ENCODE measurements around the gene UBE2E2.

UBE2E2 gene

DNA sequence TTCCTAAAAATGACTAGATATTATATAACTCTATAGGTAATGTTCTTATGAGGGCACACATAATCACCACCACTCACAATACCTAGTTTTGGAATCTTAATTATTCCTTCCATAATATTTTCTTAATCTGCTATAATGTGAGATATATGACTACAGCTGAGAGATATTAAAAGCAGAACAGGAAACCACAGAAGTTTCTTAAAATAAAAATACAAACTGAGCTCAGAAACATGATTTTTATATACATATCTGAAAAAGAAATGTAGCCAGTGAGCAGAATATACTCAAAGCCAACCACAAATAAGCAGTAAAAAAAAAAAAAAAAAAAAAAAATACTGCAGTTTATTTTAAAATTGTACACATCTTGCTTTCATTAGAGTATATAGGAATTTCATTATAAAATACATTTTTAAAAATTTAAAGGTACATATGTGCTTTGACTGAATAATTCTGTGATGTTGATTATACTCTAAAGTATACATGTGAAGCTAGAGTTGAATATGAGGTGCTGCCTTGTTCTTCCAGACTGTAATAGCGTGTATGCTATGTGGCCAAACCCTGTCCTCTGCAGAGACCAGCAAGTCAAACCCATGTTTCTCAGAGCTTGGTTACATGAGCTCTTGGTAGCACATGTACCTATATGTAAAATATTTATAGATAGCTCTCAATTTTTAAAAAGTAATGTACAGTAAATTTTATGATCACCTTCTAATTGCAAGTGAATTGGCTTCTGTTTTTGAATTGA lies 175.0 kb downstream of the UBE2E2 start:
- WGBS (ENCODE audit: insufficient coverage, insufficient read length) = no CpG with 5 or more reads among the region's 1 CpG
- Histone ChIP-seq H3K27me3 (ENCODE audit: control insufficient read depth, insufficient read depth, low read length) (no peaks in the 10 kb centered on the region), H3K4me3 (ENCODE audit: low read length) (no peak overlapping the region), H3K4me1 (ENCODE audit: control insufficient read depth, insufficient read depth, low read length) (no peaks in the 10 kb centered on the region), H3K9me3 (ENCODE audit: control insufficient read depth, insufficient read depth, low read length) (no peaks in the 10 kb centered on the region), H3K36me3 (ENCODE audit: control insufficient read depth, insufficient read depth, low read length) (no peaks in the 10 kb centered on the region), H3K27ac (ENCODE audit: low read length) (no peak overlapping the region)
- DNase-seq (ENCODE audit: low read depth, low spot score) = no peak

DNA sequence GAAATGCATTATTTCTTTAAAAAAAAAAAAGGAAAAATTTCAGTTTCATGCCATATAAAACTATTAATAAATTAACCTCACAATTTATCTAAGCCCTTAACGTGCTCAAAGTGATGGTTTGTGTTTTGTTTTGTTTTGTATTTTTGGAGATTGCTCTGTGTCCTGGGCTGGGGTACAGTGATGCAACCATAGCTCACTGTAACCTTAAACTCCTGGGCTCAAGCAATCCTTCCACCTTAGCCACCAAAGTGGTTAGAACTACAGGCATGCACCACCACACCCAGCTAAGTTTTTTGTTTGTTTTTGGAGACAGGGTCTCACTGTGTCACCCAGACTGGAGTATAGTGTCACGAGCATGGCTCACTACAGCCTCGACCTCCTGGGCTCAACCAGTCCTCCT lies 180.7 kb downstream of the UBE2E2 start:
- H3K36me3 ChIP-seq (ENCODE audit: control insufficient read depth, insufficient read depth, low read length) = no peaks in the 10 kb centered on the region

DNA sequence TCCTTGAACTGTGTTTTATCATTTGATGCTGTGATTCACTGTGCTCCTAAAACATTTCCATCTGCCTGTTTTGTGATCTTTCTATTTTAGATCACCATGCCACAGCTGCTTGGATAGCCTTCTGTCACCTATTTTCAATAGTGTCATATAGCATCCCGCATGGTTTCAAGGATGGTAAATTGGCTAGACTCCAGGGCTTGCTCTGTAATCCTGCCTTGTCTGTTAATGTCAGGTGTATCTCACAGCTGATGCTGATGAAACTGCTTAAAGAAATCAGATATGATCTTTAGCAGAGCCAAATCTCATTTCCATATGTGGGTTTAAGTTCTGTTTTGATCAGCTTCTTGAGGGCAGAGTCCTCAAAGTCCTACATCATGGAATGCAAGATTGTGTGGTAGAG lies 182.2 kb downstream of the UBE2E2 start:
- no peak overlapping the region for H3K27ac ChIP-seq (ENCODE audit: low read length)
- no peaks in the 10 kb centered on the region; the same call in 1 of the 2 replicates for H3K4me1 ChIP-seq (ENCODE audit: control insufficient read depth, insufficient read depth, low read length)
- no peak overlapping the region for H3K4me3 ChIP-seq (ENCODE audit: low read length)
- H3K27me3 ChIP-seq (ENCODE audit: control insufficient read depth, insufficient read depth, low read length) = no peaks in the 10 kb centered on the region
- no peak for DNase-seq (ENCODE audit: low read depth, low spot score)
- no peaks in the 10 kb centered on the region for H3K9me3 ChIP-seq (ENCODE audit: control insufficient read depth, insufficient read depth, low read length)
- H3K36me3 ChIP-seq (ENCODE audit: control insufficient read depth, insufficient read depth, low read length) = no peaks in the 10 kb centered on the region
- no CpG with 5 or more reads among the region's 1 CpG for WGBS (ENCODE audit: insufficient coverage, insufficient read length)

More for the DNA sequence above, 180.7 kb downstream of the UBE2E2 start:
- Histone ChIP-seq H3K4me3 (ENCODE audit: low read length) (no peak overlapping the region), H3K4me1 (ENCODE audit: control insufficient read depth, insufficient read depth, low read length) (no peaks in the 10 kb centered on the region), H3K9me3 (ENCODE audit: control insufficient read depth, insufficient read depth, low read length) (no peaks in the 10 kb centered on the region), H3K27me3 (ENCODE audit: control insufficient read depth, insufficient read depth, low read length) (no peaks in the 10 kb centered on the region), H3K27ac (ENCODE audit: low read length) (no peak overlapping the region)
- DNase-seq (ENCODE audit: low read depth, low spot score) = no peak
- WGBS (ENCODE audit: insufficient coverage, insufficient read length) = no CpG with 5 or more reads among the region's 3 CpGs

DNA sequence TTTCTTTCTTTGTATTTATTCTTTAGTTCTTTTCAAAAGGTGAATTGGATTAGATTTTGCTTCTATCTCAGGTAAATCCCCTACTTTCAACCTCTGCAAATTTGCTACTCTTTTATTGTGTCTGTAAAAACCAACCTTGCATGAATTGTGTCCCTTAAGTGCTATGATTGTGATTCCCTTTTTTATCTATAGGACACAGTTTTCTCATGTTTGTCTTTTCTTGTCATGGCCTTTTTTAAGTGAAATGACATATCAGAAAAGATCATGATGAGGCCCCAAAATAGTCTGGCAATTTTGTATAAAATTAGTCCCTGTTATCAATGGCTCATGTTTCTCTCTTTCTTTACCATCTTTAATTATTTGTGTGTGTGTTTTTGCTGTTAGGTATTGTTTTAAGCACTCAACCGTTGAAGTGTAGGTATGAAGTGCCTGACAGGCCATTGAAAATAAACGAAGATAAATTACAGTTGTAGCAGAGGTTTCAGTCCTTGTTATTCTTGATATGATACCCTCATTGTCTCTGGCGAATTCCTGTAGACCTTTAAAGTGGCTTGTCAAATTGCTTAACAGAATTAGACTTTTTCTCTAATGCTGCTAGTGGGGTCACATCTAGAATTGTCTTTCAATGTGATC lies 184.3 kb downstream of the UBE2E2 start:
- no CpG with 5 or more reads among the region's 3 CpGs for WGBS (ENCODE audit: insufficient coverage, insufficient read length)
- DNase-seq (ENCODE audit: low read depth, low spot score) = no peak
- Histone ChIP-seq H3K27me3 (ENCODE audit: control insufficient read depth, insufficient read depth, low read length) (no peaks in the 10 kb centered on the region), H3K4me3 (ENCODE audit: low read length) (no peak overlapping the region), H3K9me3 (ENCODE audit: control insufficient read depth, insufficient read depth, low read length) (no peaks in the 10 kb centered on the region), H3K27ac (ENCODE audit: low read length) (no peak overlapping the region), H3K36me3 (ENCODE audit: control insufficient read depth, insufficient read depth, low read length) (no peaks in the 10 kb centered on the region), H3K4me1 (ENCODE audit: control insufficient read depth, insufficient read depth, low read length) (no peaks in the 10 kb centered on the region; the same call in 1 of the 2 replicates)

DNA sequence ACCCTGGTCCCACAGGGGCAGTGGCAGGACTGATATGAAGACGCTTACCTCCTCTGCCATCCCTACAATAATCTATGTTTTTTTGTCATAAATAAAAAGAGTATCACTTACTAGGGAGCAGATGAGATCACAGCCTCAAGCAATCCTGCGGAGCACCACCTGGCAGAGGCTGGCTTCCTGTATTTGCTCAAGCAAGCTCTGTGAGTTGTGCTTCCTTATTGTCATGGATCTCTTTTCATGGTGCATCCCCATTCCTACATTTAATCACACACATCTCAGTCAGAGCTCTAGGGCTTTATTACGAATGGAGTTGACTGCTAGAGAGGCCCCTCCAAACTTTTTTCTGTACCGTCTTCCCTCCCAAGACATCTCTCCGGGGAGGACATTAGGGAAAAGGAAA lies 186.0 kb downstream of the UBE2E2 start:
- no peaks in the 10 kb centered on the region; the same call in 1 of the 2 replicates for H3K4me1 ChIP-seq (ENCODE audit: control insufficient read depth, insufficient read depth, low read length)
- no peak overlapping the region for H3K4me3 ChIP-seq (ENCODE audit: low read length)
- no peaks in the 10 kb centered on the region for H3K9me3 ChIP-seq (ENCODE audit: control insufficient read depth, insufficient read depth, low read length)
- DNase-seq (ENCODE audit: low read depth, low spot score) = peak; percentile 25
- no peaks in the 10 kb centered on the region for H3K36me3 ChIP-seq (ENCODE audit: control insufficient read depth, insufficient read depth, low read length)
- H3K27ac ChIP-seq (ENCODE audit: low read length) = no peak overlapping the region
- whole genome bisulfite sequencing (ENCODE audit: insufficient coverage, insufficient read length) = no CpG with 5 or more reads among the region's 5 CpGs
- H3K27me3 ChIP-seq (ENCODE audit: control insufficient read depth, insufficient read depth, low read length) = no peaks in the 10 kb centered on the region

DNA sequence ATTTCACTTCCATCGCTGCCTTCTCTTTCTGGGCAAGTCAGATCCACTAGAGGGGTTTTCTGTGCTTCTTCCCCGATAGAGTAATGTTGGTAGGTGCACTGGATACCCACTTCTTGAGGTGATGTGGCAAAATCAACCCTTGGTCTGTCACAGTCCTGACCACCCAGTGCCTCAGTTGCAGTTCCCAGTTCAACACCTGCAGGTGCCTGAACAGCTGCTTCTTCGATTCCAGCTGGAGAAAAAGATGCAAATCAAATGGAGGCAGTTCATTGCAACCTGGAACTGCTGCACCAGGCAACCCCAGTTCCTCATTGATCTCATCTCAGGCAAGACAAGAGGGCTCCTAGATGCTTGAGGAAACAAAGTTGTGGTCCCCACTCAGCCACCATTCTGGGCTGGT lies 186.6 kb downstream of the UBE2E2 start:
- Histone ChIP-seq H3K4me3 (ENCODE audit: low read length) (no peak overlapping the region), H3K9me3 (ENCODE audit: control insufficient read depth, insufficient read depth, low read length) (no peaks in the 10 kb centered on the region), H3K4me1 (ENCODE audit: control insufficient read depth, insufficient read depth, low read length) (no peaks in the 10 kb centered on the region; the same call in 1 of the 2 replicates), H3K36me3 (ENCODE audit: control insufficient read depth, insufficient read depth, low read length) (no peaks in the 10 kb centered on the region), H3K27me3 (ENCODE audit: control insufficient read depth, insufficient read depth, low read length) (no peaks in the 10 kb centered on the region), H3K27ac (ENCODE audit: low read length) (no peak overlapping the region)
- no peak for DNase-seq (ENCODE audit: low read depth, low spot score)
- WGBS (ENCODE audit: insufficient coverage, insufficient read length) = no CpG with 5 or more reads among the region's 3 CpGs

DNA sequence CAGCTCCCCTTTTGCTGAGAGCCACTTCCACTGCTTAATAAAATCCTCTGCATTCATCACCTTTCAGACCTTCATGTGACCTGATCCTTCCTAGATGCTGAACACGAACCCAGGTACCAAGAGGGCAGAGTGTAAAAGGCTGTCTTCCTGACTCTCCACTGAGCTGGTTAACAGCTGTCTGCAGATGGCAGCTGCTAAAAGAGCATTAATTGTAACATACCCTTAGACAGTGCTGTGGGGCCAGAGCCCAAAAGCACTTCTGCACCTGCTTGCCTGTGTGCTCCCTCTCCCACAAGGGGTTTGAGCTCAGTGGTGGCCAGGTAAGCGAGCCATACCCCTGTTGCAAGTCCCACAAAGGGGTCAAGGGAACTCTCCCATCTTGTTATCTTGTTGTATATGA lies 187.3 kb downstream of the UBE2E2 start:
- H3K36me3 ChIP-seq (ENCODE audit: control insufficient read depth, insufficient read depth, low read length) = no peaks in the 10 kb centered on the region
- H3K4me1 ChIP-seq (ENCODE audit: control insufficient read depth, insufficient read depth, low read length) = no peaks in the 10 kb centered on the region; the same call in 1 of the 2 replicates
- no peaks in the 10 kb centered on the region for H3K27me3 ChIP-seq (ENCODE audit: control insufficient read depth, insufficient read depth, low read length)
- H3K27ac ChIP-seq (ENCODE audit: low read length) = no peak overlapping the region
- no CpG with 5 or more reads among the region's 2 CpGs for WGBS (ENCODE audit: insufficient coverage, insufficient read length)
- H3K4me3 ChIP-seq (ENCODE audit: low read length) = no peak overlapping the region
- H3K9me3 ChIP-seq (ENCODE audit: control insufficient read depth, insufficient read depth, low read length) = no peaks in the 10 kb centered on the region
- DNase-seq (ENCODE audit: low read depth, low spot score) = no peak

DNA sequence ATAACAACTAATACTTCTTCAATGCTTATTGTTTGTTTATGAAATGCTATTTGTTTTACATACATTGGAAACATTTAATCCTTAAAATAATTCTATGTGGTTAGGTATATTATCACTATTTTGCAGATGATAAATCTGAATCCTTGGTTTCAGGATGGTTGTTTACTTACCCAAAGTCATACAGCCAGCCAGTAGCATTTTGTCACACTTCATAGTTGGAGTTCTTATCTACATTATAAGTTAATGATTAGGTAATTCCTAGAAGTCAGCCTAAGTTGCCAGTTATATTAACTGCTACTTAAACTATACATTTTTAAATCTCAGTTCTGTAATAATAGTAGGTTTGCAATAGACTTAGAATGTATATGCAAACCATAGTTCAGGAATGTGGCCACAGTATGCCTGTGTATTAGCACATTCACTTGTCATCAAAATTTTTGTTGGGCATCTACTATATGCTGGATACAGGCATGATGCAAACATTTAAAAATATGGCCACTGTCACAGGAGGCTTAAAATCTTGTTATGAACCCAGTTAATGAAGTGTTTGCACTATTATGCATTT lies 187.9 kb downstream of the UBE2E2 start:
- Histone ChIP-seq H3K27me3 (ENCODE audit: control insufficient read depth, insufficient read depth, low read length) (no peaks in the 10 kb centered on the region), H3K27ac (ENCODE audit: low read length) (no peak overlapping the region), H3K9me3 (ENCODE audit: control insufficient read depth, insufficient read depth, low read length) (no peaks in the 10 kb centered on the region), H3K4me3 (ENCODE audit: low read length) (no peak overlapping the region), H3K4me1 (ENCODE audit: control insufficient read depth, insufficient read depth, low read length) (no peaks in the 10 kb centered on the region; the same call in 1 of the 2 replicates), H3K36me3 (ENCODE audit: control insufficient read depth, insufficient read depth, low read length) (no peaks in the 10 kb centered on the region)
- no peak for DNase-seq (ENCODE audit: low read depth, low spot score)

DNA sequence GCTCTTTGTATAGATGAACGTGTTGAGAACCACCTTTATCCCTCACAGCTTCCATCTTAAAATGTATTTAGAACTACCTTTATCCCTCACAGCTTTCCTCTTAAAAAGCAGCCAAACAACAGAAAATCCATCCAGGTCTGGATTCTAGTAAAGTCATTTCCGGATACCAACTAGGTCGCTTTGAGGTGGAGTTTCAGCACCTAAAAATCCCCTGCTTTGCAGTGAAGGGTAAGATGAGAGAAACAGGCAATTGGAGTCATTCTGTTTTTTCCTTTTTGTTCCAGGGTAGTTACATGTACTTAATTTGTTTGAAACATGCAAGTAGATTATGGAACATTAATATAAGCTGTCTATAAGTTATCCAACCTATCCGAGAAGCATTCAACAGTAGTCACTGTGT lies 192.0 kb downstream of the UBE2E2 start:
- WGBS (ENCODE audit: insufficient coverage, insufficient read length) = no CpG with 5 or more reads among the region's 4 CpGs
- no peak for DNase-seq (ENCODE audit: low read depth, low spot score)
- H3K9me3 ChIP-seq (ENCODE audit: control insufficient read depth, insufficient read depth, low read length) = no peaks in the 10 kb centered on the region
- H3K4me3 ChIP-seq (ENCODE audit: low read length) = no peak overlapping the region
- H3K4me1 ChIP-seq (ENCODE audit: control insufficient read depth, insufficient read depth, low read length) = no peaks in the 10 kb centered on the region
- H3K27ac ChIP-seq (ENCODE audit: low read length) = no peak overlapping the region
- H3K36me3 ChIP-seq (ENCODE audit: control insufficient read depth, insufficient read depth, low read length) = no peaks in the 10 kb centered on the region
- H3K27me3 ChIP-seq (ENCODE audit: control insufficient read depth, insufficient read depth, low read length) = no peaks in the 10 kb centered on the region

DNA sequence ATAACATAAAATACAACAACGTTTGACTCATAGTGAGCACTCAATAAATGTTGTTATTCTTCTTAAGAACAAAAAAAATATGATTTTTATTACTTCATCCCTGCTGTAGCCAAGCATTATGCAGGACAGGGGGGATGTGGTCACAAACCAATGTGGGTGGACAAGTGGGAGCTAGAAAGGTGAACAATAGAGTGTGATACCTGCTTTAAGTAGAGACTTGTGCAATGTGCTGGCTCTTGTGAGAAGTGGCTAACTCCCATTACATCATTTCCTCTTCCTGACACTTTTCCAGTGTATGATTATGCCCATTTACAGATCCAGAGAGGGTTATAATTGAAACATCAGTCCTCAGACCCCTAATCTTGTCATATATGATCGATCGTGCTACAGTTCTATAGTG lies 193.6 kb downstream of the UBE2E2 start:
- no peaks in the 10 kb centered on the region for H3K36me3 ChIP-seq (ENCODE audit: control insufficient read depth, insufficient read depth, low read length)
- H3K27ac ChIP-seq (ENCODE audit: low read length) = no peak overlapping the region
- H3K4me3 ChIP-seq (ENCODE audit: low read length) = no peak overlapping the region
- no peak for DNase-seq (ENCODE audit: low read depth, low spot score)
- H3K4me1 ChIP-seq (ENCODE audit: control insufficient read depth, insufficient read depth, low read length) = no peaks in the 10 kb centered on the region
- H3K27me3 ChIP-seq (ENCODE audit: control insufficient read depth, insufficient read depth, low read length) = no peaks in the 10 kb centered on the region
- no peaks in the 10 kb centered on the region for H3K9me3 ChIP-seq (ENCODE audit: control insufficient read depth, insufficient read depth, low read length)
- no CpG with 5 or more reads among the region's 3 CpGs for WGBS (ENCODE audit: insufficient coverage, insufficient read length)
